WTC11 (cell line): ENCODE measurements around the gene GPNMB.

ENCODE experiments used
- HMGA2 ChIP-seq: fragments of 250-450 bp; sonication (Bioruptor Pico); IDR thresholded peaks from 2 replicates; pipeline ENCODE4 v1.4.0; 2021; ENCODE audit warnings: mild to moderate bottlenecking, moderate library complexity
- IRF2 ChIP-seq: sonication (generic); formaldehyde crosslinking; IDR thresholded peaks from 2 replicates; pipeline ENCODE4 v1.8.0; 2022; ENCODE audit warnings: low read depth, missing genetic modification reagents, borderline replicate concordance
- SP1 ChIP-seq: sonication (generic); formaldehyde crosslinking; conservative IDR thresholded peaks from 2 replicates; pipeline ENCODE4 v1.8.1; 2022; ENCODE audit warnings: missing genetic modification reagents
- ZBTB21 ChIP-seq: sonication (generic); formaldehyde crosslinking; IDR thresholded peaks from 2 replicates; pipeline ENCODE4 v1.8.1; 2023; ENCODE audit warnings: mild to moderate bottlenecking, missing genetic modification reagents, borderline replicate concordance
- ZNF396 ChIP-seq: fragments of 250-450 bp; sonication (Bioruptor Pico); IDR thresholded peaks from 2 replicates; pipeline ENCODE4 v1.8.0; 2021; ENCODE audit warnings: mild to moderate bottlenecking, moderate library complexity, borderline replicate concordance
- TF ChIP-seq, protein P1 (sequence below): fragments of 200-600 bp; IDR thresholded peaks from 2 replicates; pipeline ENCODE4 v1.8.0; 2022; ENCODE audit warnings: antibody characterized with exemption
- TF ChIP-seq, protein P2 (sequence below): sonication (generic); formaldehyde crosslinking; IDR thresholded peaks from 2 replicates; pipeline ENCODE4 v1.8.1; 2022; ENCODE audit warnings: low read depth, missing genetic modification reagents, borderline replicate concordance
- TF ChIP-seq, protein P3 (sequence below): sonication (generic); formaldehyde crosslinking; IDR thresholded peaks from 2 replicates; pipeline ENCODE4 v1.8.1; 2022; ENCODE audit warnings: mild to moderate bottlenecking, missing genetic modification reagents, moderate library complexity, borderline replicate concordance
- TF ChIP-seq, protein P4 (sequence below): fragments of 250-450 bp; sonication (Bioruptor Pico); IDR thresholded peaks from 2 replicates; pipeline ENCODE4 v1.8.0; 2021; ENCODE audit warnings: mild to moderate bottlenecking
- TF ChIP-seq, protein P5 (sequence below): fragments of 250-450 bp; sonication (Bioruptor Pico); IDR thresholded peaks from 2 replicates; pipeline ENCODE4 v1.9.0; 2021; ENCODE audit warnings: mild to moderate bottlenecking
- TF ChIP-seq, protein P6 (sequence below): sonication (generic); formaldehyde crosslinking; IDR thresholded peaks from 2 replicates; pipeline ENCODE4 v1.8.0; 2023; ENCODE audit warnings: missing genetic modification reagents

DNA sequence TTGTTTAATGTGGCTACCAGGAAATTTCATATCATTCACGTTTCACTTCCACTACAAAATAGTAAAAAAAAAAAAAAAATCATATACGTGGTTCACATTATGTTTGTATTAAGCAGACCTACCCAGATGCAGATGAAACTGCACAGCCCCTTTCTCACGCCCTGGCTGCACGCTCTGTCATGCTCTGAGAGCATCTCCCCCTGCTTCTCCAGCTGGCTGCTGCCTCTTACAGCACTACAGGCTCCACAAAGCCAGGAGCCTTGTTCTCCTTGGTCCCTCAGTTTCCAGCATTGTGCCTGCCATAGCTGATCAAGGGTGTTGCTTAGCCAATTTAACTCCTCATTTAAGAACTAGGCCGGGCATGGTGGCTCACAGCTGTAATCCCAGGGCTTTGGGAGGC is 6.9 kb upstream of the GPNMB start:
- TF ChIP-seq, protein P1, sequence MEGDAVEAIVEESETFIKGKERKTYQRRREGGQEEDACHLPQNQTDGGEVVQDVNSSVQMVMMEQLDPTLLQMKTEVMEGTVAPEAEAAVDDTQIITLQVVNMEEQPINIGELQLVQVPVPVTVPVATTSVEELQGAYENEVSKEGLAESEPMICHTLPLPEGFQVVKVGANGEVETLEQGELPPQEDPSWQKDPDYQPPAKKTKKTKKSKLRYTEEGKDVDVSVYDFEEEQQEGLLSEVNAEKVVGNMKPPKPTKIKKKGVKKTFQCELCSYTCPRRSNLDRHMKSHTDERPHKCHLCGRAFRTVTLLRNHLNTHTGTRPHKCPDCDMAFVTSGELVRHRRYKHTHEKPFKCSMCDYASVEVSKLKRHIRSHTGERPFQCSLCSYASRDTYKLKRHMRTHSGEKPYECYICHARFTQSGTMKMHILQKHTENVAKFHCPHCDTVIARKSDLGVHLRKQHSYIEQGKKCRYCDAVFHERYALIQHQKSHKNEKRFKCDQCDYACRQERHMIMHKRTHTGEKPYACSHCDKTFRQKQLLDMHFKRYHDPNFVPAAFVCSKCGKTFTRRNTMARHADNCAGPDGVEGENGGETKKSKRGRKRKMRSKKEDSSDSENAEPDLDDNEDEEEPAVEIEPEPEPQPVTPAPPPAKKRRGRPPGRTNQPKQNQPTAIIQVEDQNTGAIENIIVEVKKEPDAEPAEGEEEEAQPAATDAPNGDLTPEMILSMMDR: no peak
- TF ChIP-seq, protein P2, sequence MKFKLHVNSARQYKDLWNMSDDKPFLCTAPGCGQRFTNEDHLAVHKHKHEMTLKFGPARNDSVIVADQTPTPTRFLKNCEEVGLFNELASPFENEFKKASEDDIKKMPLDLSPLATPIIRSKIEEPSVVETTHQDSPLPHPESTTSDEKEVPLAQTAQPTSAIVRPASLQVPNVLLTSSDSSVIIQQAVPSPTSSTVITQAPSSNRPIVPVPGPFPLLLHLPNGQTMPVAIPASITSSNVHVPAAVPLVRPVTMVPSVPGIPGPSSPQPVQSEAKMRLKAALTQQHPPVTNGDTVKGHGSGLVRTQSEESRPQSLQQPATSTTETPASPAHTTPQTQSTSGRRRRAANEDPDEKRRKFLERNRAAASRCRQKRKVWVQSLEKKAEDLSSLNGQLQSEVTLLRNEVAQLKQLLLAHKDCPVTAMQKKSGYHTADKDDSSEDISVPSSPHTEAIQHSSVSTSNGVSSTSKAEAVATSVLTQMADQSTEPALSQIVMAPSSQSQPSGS (CRISPR knock-in tag): no peak
- no peak for TF ChIP-seq ZNF396 (CRISPR knock-in tag)
- TF ChIP-seq HMGA2: no peak
- TF ChIP-seq, protein P3, sequence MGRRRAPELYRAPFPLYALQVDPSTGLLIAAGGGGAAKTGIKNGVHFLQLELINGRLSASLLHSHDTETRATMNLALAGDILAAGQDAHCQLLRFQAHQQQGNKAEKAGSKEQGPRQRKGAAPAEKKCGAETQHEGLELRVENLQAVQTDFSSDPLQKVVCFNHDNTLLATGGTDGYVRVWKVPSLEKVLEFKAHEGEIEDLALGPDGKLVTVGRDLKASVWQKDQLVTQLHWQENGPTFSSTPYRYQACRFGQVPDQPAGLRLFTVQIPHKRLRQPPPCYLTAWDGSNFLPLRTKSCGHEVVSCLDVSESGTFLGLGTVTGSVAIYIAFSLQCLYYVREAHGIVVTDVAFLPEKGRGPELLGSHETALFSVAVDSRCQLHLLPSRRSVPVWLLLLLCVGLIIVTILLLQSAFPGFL: no peak
- TF ChIP-seq, protein P4, sequence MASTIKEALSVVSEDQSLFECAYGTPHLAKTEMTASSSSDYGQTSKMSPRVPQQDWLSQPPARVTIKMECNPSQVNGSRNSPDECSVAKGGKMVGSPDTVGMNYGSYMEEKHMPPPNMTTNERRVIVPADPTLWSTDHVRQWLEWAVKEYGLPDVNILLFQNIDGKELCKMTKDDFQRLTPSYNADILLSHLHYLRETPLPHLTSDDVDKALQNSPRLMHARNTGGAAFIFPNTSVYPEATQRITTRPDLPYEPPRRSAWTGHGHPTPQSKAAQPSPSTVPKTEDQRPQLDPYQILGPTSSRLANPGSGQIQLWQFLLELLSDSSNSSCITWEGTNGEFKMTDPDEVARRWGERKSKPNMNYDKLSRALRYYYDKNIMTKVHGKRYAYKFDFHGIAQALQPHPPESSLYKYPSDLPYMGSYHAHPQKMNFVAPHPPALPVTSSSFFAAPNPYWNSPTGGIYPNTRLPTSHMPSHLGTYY (CRISPR knock-in tag): no peak
- TF ChIP-seq, protein P5, sequence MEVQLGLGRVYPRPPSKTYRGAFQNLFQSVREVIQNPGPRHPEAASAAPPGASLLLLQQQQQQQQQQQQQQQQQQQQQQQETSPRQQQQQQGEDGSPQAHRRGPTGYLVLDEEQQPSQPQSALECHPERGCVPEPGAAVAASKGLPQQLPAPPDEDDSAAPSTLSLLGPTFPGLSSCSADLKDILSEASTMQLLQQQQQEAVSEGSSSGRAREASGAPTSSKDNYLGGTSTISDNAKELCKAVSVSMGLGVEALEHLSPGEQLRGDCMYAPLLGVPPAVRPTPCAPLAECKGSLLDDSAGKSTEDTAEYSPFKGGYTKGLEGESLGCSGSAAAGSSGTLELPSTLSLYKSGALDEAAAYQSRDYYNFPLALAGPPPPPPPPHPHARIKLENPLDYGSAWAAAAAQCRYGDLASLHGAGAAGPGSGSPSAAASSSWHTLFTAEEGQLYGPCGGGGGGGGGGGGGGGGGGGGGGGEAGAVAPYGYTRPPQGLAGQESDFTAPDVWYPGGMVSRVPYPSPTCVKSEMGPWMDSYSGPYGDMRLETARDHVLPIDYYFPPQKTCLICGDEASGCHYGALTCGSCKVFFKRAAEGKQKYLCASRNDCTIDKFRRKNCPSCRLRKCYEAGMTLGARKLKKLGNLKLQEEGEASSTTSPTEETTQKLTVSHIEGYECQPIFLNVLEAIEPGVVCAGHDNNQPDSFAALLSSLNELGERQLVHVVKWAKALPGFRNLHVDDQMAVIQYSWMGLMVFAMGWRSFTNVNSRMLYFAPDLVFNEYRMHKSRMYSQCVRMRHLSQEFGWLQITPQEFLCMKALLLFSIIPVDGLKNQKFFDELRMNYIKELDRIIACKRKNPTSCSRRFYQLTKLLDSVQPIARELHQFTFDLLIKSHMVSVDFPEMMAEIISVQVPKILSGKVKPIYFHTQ: no peak
- TF ChIP-seq SP1 (CRISPR knock-in tag): no peak
- no peak for TF ChIP-seq IRF2 (CRISPR knock-in tag)
- TF ChIP-seq, protein P6, sequence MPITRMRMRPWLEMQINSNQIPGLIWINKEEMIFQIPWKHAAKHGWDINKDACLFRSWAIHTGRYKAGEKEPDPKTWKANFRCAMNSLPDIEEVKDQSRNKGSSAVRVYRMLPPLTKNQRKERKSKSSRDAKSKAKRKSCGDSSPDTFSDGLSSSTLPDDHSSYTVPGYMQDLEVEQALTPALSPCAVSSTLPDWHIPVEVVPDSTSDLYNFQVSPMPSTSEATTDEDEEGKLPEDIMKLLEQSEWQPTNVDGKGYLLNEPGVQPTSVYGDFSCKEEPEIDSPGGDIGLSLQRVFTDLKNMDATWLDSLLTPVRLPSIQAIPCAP (CRISPR knock-in tag): no peak
- no peak for TF ChIP-seq ZBTB21 (CRISPR knock-in tag)
